HG03045 (cell line): ENCODE measurements around the gene BAG3.
A peak's percentile ranks its signal among the peaks of the same experiment; 100 is the strongest.

Experiments
- ATAC-seq: cut with Tn5 transposase; IDR thresholded peaks from one replicate; pipeline ENCODE4 v1.9.1; 2021; ENCODE audit warnings: mild to moderate bottlenecking, moderate library complexity; ENCODE audit not compliant: unreplicated experiment

The BAG3 gene

DNA sequence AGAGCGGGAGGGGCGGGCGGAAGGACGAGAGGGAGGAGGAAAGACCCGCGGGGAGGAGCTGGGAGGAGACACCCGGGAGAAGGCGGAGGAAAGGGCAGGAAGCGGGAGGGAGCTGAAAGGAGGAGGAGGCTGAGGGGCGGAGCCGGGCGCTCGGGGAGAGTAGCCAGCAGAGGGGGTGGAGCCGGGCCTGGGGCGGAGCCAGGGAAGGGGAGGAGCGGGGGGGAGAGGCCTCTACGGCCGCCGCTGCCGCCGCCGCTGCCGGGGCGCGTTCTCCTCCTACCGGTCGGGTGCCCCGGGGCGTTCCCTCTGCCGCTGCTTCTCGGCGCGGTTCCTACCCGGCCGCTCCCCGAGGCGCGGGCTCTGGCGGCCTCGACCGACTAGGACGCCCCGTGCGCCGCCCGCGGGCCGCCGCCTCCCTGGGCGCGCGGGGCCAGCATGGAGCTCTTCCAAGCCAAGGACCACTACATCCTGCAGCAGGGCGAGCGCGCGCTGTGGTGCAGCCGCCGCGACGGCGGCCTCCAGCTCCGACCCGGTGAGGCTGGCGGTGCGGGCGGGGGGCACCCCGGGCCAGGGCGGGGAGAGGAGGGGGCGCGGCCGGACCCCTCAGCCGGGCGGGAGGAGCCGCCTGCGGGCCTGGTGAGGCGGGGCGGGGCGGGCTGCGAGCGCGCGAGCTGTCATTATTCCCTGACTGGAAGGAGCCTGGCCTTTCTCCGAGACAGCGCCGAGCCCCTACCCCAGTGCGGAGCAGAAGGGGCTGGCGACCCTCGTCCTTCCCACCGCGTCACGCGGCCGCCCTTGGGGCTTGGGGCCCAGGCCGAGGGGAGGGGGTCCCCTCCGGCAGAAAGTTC is 74.9 kb downstream of the BAG3 start, which contains the start of gene INPP5F:
INPP5F (plus strand) TSS at position 223 of the 848 bp plus-strand sequence; CDS start at position 436, 213 bp downstream.
- peak; percentile 85 for ATAC-seq

DNA sequence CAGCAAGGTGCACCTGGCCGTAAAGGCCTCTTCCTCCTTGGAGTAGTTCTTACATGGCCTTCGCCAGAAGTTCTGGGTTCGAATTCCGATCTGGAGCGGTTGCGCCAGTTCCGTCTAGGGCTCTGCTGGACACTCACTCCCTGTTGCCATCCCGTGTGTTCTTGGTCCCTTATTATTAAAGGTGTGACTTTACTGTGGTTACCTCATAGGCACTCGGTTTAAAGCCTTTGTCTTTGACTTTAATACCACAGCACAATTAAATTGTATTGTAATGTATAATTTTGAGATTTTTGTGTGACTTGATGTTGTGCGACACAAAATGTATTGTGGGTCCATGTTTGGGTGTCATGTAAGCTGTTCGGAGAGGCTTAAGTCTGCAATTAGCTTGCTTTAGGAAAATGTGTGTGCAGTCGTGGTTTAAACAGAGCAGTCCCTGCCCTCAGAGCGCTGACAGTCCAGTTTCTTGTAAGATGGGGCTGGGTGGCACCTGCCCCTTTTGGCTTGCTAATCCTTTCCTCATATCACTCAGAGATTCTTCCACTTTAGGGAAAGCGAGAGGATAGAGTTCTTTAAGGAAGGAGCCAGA is 75.6 kb downstream of the BAG3 start:
- no peak for ATAC-seq
